Upper lobe of right lung (tissue), 1 donor: Measurements from ENCODE around the gene MIGA2. TPM values are rescaled to one million over a fixed set of nuclear protein-coding genes. Genes with fewer than 3 reads are reported as not detected.

Source experiments
- ATAC-seq: fragments of 200-7000 bp; cut with Tn5 transposase; one replicate; pipeline ENCODE4 v1.9.1; 2020; ENCODE audit warnings: mild to moderate bottlenecking, moderate library complexity
- DNase-seq: peaks from one replicate; pipeline ENCODE4 v3.0.0-alpha.2; 2020
- H3K27ac ChIP-seq: fragments of 200-600 bp; one replicate; pipeline ENCODE4 v1.8.0; 2022
- H3K27me3 ChIP-seq: fragments of 200-600 bp; one replicate; pipeline ENCODE4 v1.8.0; 2022; ENCODE audit warnings: mild to moderate bottlenecking
- H3K36me3 ChIP-seq: fragments of 200-600 bp; one replicate; pipeline ENCODE4 v1.8.0; 2022
- H3K4me1 ChIP-seq: fragments of 200-600 bp; one replicate; pipeline ENCODE4 v1.8.0; 2022
- H3K4me3 ChIP-seq: fragments of 200-600 bp; one replicate; pipeline ENCODE4 v1.8.0; 2022; ENCODE audit warnings: mild to moderate bottlenecking
- H3K9me3 ChIP-seq: fragments of 200-600 bp; one replicate; pipeline ENCODE4 v1.8.0; 2022
- intact Hi-C: fragments of 100-400 bp; cut with DNase I; formaldehyde crosslinking; loops from one replicate; pipeline ENCODE4 v1.11.0; 2022
- total RNA-seq: library from RNA; stranded (reverse); fragmentation: NEBNext Ultra II Directional; extraction: Animal tissue kit (Norgen Biotek cat#: 25700); gene quantifications from one replicate; pipeline ENCODE4 v1.2.1, GENCODE V29; 2021
- TF ChIP-seq, protein P1 (sequence below): fragments of 200-600 bp; IDR thresholded peaks from one replicate; pipeline ENCODE4 v1.8.0; 2022; ENCODE audit warnings: antibody characterized with exemption
- donor health status: DM: no; HTN: yes; CAD: no; lungs with severe emphysema.

MIGA2 gene
- total RNA-seq, 1 donor from 2014 or later: 20.7 TPM

GRCh38 chr9:129089246-129089645, 52.8 kb downstream of the MIGA2 start:
- no peak overlapping the region for H3K27ac ChIP-seq
- intact Hi-C loops: no loop called here
- H3K36me3 ChIP-seq: peaks cover 36% of the 10 kb centered on the region
- H3K9me3 ChIP-seq: no peaks in the 10 kb centered on the region
- H3K4me3 ChIP-seq: no peak overlapping the region
- ATAC-seq (no peak), DNase-seq (no peak)
- TF ChIP-seq, protein P1, sequence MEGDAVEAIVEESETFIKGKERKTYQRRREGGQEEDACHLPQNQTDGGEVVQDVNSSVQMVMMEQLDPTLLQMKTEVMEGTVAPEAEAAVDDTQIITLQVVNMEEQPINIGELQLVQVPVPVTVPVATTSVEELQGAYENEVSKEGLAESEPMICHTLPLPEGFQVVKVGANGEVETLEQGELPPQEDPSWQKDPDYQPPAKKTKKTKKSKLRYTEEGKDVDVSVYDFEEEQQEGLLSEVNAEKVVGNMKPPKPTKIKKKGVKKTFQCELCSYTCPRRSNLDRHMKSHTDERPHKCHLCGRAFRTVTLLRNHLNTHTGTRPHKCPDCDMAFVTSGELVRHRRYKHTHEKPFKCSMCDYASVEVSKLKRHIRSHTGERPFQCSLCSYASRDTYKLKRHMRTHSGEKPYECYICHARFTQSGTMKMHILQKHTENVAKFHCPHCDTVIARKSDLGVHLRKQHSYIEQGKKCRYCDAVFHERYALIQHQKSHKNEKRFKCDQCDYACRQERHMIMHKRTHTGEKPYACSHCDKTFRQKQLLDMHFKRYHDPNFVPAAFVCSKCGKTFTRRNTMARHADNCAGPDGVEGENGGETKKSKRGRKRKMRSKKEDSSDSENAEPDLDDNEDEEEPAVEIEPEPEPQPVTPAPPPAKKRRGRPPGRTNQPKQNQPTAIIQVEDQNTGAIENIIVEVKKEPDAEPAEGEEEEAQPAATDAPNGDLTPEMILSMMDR: no peak
- no peaks in the 10 kb centered on the region for H3K27me3 ChIP-seq
- no peaks in the 10 kb centered on the region for H3K4me1 ChIP-seq

- intact Hi-C loops: no loop called here
- Histone ChIP-seq H3K27ac (no peak overlapping the region), H3K4me1 (no peaks in the 10 kb centered on the region), H3K9me3 (no peaks in the 10 kb centered on the region), H3K4me3 (no peak overlapping the region), H3K36me3 (peaks cover 20% of the 10 kb centered on the region), H3K27me3 (no peaks in the 10 kb centered on the region)
- ATAC-seq: no peak
- TF ChIP-seq, protein P1: no peak
- no peak for DNase-seq
Observed at GRCh38 chr9:129093602-129094386, 57.4 kb downstream of the MIGA2 start.

- ATAC-seq (no peak), DNase-seq (no peak)
- H3K27me3 ChIP-seq: no peaks in the 10 kb centered on the region
- H3K4me1 ChIP-seq: no peaks in the 10 kb centered on the region
- intact Hi-C loops: no loop called here
- TF ChIP-seq, protein P1: no peak
- no peak overlapping the region for H3K4me3 ChIP-seq
- no peak overlapping the region for H3K27ac ChIP-seq
- H3K36me3 ChIP-seq: peaks cover 12% of the 10 kb centered on the region
- H3K9me3 ChIP-seq: no peaks in the 10 kb centered on the region
Observed at GRCh38 chr9:129094387-129095169, 58.2 kb downstream of the MIGA2 start.

- peaks cover 9% of the 10 kb centered on the region for H3K36me3 ChIP-seq
- no peak for ATAC-seq
Observed at GRCh38 chr9:129095170-129095667, 58.8 kb downstream of the MIGA2 start.

DNA sequence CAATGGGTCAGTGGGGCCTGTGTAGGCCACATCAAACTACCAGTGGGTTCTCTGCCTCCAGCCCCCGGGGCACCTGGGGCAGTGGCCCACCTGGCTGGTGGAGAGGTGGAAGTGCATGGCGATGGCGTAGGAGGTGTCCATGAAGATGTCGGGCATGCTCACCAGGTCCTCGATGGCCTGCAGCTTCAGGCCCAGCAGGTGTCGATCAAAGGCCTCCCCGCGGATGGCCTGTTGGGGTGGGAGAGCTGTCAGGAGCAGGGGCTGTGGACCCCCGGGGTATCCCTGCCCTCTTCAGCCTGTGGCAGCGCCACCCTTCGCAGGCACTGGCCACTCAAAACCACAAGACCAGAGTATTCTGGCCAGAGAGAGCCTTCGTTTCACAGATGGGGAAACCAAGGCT, 59.5 kb downstream of the MIGA2 start:
- H3K4me3 ChIP-seq: no peak overlapping the region
- H3K27me3 ChIP-seq: no peaks in the 10 kb centered on the region
- intact Hi-C loops: no loop called here
- TF ChIP-seq, protein P1: no peak
- no peak for DNase-seq
- no peaks in the 10 kb centered on the region for H3K9me3 ChIP-seq
- no peaks in the 10 kb centered on the region for H3K4me1 ChIP-seq
- peaks cover 9% of the 10 kb centered on the region for H3K36me3 ChIP-seq
- no peak for ATAC-seq
- no peak overlapping the region for H3K27ac ChIP-seq

More at GRCh38 chr9:129095170-129095667, 58.8 kb downstream of the MIGA2 start:
- H3K27me3 ChIP-seq: no peaks in the 10 kb centered on the region
- intact Hi-C loops: no loop called here
- no peak overlapping the region for H3K27ac ChIP-seq
- no peak for DNase-seq
- no peak overlapping the region for H3K4me3 ChIP-seq
- TF ChIP-seq, protein P1: no peak
- H3K4me1 ChIP-seq: no peaks in the 10 kb centered on the region
- H3K9me3 ChIP-seq: no peaks in the 10 kb centered on the region
